Stimulated activated CD8-positive, alpha-beta memory T cell treated with anti-CD3 and anti-CD28 coated beads, Interleukin-7, amount 100 ng/mL, for 1 hour (primary cell): ENCODE results near the gene LIMK2.
"Not testable (repeated sequence)": the region's sequence is repeated elsewhere in the genome, so short reads cannot be mapped to it uniquely, and the experiment has no call there.

ENCODE experiments used
- DNase-seq, 2 donors: peaks; one replicate each; pipeline ENCODE4 v3.0.0-alpha.2; 2020; ENCODE audit warnings: low read depth in 2 of 2

LIMK2 gene

DNA sequence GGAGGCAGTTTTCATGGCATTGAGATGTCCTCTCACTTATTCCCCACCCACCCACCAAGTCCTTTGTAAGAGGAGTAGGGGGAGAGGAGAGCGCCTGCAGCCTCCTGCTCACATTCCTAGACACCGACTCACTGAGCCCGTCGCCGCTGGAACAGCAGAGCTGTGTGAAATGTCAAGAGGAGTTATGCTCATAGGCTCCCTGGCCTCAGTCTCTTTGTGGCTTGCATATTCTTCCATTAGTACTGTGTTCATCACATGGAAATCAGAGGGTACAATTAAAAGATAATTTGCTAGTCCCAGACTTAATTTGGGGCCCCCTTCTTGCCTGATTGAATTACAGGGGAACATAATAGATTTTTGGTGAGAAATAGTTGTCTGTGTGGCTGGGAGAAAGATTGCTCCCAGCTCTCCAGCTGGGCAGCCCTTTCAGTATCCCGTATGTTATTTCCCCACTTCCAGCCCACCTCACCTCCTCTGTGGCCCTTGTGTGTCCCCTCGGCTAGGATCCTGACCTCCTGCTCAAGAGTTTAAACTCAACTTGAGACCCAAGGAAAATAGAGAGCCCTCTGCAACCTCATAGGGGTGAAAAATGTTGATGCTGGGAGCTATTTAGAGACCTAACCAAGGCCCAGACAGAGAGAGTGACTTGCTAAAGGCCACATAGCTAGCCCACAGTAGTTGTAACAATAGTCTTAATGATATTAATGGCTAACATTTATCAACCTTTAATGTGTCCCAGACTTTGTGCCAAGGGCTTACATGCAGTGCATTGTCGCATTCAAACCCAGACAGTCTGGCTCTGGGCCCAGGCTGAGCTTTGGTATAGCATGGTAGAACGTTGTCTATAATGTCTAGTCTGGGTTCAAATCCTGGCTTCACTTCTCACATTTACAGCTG lies 32.2 kb downstream of the LIMK2 start:
- DNase-seq, result no peak

DNA sequence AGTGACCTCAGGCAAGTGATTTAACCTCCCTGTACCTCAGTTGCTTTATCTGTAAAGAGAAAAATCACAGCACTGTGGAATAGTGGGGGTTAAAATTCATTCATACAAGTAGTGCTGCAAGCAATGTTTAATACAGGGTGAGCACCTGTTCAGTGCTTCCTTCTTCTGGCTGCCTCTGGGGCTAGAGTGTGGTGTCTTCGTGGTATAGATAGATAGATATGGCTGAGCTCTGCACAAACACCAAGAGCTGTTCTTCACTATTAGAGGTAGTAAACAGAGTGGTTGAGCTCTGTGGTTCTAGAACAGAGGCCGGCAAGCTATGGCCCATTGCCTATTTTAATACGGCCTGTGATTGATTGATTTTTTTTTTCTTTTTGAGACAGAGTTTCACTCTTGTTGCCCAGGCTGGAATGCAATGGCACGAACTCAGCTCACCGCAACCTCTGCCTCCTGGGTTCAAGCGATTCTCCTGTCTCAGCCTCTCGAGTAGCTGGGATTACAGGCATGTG lies 32.9 kb downstream of the LIMK2 start:
- DNase-seq, result no peak

DNA sequence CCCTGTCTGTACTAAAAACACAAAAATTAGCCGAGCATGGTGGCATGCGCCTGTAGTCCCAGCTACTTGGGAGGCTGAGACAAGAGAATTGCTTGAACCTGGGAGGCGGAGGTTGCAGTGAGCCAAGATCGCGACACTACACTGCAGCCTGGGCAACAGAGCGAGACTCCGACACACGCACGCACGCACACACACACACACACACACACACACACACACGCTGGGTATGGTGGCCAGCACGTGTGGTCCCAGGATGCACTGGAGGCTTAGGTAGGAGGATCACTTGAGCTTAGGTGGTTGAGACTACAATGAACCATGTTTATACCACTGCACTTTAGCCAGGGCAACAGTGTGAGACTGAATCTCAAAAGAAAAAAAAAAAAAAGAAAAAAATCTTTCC lies 33.9 kb downstream of the LIMK2 start:
- not testable (repeated sequence) for DNase-seq

DNA sequence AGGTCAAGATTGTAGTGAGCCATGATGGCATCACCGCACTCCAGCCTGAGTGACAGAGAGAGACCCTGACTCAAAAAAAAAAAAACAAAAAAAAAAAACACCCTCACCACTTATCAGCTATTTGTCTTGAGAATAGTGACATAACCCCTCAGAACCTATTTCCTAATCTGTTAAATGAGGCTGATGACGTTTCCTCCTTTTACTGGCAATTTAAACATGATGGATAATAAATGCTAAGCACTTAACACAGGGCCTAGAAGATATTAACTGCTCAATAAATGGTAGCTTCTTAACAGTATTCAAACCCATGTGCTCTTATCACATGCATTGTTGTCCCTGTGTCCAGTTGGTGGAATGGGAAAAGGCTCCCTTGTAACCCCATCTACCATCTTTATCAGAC lies 34.6 kb downstream of the LIMK2 start:
- no peak for DNase-seq

DNA sequence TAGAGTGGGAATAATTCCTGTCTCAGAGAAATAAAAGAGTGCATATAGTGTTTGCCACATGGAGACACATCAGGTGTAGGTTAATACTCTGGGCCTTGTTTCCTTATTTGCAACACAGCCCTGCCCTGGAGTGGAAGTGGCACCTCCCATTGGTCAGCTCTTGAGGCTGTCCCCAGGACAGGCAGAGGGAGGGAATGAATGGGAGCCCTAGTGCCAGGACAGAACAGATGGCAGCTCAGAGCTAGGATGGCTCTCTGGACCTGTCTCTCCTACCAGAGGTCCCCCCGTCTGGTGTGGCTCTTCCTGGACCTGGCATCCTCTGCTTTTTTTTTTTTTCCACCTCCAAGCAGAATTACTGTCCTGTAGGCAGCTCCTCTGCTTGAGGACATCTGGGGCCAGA lies 35.6 kb downstream of the LIMK2 start:
- DNase-seq, result no peak

DNA sequence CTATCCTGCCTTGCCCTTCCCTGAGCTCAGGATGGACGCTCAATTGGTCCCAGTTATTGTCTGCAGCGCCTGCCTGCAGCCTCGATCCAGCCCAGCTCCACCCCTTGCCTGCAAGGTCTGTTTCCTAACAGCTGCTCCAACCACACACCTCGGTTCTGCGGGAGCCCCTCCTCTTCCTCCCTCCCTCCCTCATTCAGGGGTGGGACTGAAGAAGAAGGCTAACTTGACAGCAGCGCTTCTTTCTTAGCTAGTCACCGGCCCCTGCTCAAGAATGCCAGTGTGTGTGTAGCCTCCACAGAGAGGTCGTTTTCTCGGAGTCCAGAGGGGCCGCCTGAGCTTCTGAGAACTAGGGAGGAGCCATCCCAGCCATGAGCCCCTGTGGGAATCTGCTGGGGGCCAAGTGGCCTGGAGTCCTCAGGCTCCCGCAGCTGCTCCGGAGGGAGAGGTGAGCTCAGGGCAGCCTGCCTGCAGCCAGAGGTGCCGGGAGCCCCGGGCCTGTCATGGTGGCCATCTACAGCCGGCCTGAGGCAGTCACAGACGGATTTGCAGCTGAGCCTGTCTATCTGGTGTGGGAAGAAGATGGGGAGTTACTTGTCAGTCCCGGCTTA lies 36.1 kb downstream of the LIMK2 start:
- peak in 1 of 2 donors; percentile 38 for DNase-seq

DNA sequence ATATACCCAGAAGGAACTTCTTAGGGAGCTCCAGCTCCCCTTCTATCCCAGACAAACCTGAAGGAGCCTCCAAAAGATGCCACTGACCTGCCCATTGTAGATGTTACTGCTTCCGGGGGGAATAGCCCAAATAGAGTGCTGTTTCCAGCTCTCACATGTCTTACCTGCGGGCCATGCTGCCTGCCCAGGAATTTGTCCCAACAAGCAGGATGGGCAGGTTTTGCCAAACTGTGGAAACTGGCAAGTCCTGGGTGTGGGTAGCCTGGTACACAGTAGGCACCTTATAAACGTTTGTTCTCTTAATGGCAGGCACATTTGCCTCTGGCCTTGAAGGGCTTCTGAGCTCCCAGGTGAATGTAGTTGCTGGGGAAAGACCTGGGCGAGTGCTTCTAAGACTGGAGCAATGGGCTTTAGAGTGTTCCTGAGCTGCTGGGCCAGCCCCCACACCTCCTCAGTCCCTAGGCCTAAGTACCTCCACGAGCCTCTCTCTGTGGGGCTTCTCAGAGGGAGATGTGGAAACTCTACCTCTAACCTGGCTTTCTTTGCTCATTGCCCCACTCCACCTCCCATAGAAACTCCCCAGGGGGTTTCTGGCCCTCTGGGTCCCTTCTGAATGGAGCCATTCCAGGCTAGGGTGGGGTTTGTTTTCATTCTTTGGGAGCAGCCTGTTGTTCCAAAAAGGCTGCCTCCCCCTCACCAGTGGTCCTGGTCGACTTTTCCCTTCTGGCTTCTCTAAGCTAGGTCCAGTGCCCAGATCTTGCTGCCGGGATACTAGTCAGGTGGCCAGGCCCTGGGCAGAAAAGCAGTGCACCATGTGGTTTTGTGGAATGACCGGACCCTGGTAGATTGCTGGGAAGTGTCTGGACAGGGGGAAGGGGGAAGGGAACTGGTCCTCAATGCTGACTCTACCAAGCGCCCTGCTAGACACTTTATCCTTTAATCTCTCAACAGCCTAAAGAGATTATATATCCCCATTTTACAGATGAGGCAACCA lies 37.2 kb downstream of the LIMK2 start:
- no peak for DNase-seq

DNA sequence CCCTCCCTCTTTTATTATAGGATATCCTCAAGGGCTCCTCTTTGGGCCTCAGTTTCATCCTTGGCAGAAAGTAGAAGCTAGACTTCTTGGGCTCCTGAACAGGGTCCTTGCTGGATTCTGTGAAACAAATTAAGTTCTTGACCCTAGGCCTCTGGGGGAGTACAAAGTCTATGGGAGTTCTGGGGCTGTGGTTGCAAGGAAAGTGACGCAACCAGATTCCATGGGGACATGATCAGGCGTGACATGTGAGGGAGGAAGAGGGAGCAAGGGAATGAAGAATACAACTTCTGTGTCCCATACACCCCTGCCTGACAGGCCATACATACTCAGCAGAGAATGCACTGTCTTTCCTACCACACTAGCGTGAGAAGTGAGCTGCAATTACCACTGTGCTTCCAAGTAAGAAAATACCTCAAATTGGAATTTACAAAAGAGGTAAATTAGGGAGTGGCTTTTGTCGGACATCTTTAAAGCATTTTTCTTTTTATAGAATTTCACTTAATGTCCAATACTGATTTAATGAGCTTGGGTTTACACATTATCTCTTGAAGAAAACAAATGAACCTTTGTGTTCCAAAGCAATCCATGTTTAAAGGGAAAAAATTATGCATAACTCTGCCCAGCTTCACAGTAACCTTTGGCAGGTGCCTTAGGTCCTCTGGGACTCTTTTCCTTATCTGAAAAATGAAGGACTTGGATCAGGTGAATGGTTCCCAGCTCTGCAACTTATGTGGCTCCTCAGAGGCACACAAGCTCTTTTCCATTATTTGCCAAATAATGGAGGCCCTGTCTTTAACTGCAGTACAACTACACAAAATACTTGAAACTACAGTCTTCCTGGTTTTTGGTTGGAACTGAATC lies 38.9 kb downstream of the LIMK2 start:
- DNase-seq, result no peak

DNA sequence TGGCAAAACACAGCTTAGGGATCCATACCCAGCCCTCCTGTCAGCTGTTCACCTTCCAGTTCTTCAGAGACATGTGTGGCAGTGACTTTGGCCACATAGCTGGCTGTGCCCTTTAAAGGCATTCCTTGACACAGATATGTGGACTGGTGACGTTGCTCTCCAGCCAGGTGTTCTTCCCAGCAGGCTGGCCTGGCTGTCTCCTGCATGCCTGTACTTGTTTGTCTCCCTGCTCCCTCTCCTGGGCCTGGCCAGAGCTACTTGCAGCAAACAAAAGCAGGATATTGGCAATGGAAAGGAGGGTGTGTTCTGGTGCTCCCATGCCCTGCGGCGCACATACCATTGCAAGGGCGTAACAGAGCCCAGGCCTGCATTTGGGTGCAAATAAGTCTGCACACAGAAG lies 41.9 kb downstream of the LIMK2 start:
- DNase-seq, result no peak

DNA sequence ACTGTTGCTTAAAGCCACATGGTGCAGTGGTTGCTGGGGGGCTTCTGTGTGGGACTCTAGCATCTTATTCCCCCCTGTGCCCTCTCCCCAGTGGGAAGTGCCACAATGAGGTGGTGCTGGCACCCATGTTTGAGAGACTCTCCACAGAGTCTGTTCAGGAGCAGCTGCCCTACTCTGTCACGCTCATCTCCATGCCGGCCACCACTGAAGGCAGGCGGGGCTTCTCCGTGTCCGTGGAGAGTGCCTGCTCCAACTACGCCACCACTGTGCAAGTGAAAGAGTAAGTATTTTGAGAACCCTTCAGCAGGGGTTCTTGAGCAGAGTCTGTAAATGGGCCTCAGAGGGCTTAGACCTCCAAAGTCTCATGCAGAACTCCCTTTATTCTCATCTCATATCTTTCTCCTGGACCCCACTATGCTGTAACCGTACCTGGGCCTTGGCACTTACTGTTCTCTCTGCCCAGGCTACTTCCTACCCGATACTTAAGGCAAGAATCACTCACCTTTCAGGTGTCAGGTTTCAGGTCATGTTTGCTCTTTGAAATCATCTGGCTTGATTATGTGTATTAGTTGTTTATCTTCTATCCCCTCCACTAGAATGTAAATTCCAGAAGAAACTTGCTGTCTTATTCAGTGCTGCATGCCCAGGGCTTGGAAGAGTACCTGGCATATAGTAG lies 47.8 kb downstream of the LIMK2 start:
- no peak for DNase-seq

DNA sequence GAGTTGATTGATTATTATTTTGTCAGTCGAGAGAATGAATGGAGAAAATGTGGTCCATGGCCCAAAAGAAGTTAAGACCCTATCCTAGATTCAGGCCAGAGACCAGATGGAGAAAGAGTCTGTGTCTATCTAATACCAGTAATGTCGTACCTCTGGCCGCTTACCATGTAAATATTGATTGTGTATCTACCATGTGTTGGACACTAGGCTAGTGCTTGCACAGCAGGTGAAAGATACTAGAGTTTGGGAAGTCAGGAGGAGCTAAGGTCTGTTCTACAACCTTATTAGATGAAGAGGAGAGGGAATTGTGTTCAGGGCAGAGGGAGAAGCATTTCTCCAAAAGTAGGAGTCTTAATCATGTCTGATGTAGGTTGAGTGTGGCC lies 48.4 kb downstream of the LIMK2 start:
- DNase-seq, result no peak

DNA sequence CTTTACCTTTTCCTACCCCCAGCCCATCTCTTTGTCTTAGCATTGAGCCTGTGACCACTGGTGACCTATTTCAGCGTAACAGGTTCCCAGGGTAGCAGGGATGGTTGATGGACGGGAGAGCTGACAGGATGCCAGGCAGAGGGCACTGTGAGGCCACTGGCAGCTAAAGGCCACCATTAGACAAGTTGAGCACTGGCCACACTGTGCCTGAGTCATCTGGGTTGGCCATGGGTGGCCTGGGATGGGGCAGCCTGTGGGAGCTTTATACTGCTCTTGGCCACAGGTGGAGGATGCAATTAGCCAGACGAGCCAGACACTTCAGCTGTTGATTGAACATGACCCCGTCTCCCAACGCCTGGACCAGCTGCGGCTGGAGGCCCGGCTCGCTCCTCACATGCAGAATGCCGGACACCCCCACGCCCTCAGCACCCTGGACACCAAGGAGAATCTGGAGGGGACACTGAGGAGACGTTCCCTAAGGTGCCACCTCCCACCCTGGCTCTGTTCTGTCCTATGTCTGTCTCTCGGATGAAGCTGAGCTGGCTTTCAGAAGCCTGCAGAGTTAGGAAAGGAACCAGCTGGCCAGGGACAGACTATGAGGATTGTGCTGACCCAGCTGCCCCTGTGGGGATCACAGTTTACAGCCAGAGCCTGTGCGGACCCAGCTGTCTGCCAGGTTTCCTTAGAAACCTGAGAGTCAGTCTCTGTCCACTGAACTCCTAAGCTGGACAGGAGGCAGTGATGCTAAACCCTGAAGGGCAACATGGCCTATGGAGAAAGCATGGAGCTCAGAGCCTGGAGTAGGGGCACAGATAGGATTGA lies 50.4 kb downstream of the LIMK2 start:
- no peak for DNase-seq

DNA sequence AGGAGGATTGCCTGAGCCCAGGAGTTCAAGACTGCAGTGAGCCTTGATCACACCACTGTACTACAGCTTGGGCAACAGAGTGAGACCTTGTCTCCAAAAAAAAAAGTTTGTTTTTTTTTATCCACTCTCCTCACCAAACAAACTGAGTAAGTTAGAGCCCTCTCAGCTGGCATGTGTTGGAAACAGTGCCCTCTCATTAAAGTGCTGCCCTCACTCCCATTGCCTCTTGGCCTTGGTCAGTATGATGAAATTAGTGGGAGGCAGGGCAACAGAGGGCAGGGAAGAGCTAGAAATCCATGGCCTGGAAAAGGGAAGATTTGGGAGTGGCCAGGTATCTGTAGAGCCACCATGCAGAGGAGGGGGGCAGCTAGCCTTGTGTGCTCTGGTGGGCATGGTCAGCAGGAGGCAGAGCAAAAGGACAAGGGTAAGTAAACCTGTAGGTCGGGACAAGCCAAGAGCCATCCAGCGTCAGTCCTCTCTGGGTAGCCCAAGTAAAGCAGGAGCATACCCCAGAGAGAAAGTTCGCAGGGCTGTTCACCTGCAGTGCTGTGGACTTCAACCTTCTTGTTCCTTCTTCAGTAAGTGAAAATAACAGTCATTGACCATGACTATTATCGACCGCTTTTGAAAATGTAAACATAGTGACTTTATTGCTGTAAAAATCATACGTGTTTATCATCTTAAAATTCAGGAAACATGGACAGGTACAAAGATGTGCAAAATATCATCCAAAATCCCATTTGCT lies 52.0 kb downstream of the LIMK2 start:
- no peak for DNase-seq

DNA sequence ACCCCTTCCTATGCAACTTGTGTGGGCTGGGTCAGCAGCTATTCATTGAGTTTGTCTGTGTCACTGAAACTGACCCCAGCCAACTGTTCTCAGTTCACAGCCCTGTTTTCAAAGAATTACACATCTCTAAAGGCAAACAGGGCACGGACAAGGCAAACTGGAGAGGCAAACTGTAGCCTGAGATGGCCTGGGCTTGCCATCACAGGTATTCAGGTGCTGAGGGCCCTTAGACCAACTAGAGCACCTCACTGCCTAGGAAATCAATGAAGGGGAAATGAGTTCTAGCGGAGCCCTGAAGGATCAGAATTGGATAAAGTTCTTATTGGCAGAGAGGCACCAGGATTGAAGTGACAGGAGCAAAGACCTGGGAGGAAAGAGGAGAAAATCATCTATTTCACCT lies 56.2 kb downstream of the LIMK2 start:
- no peak for DNase-seq

DNA sequence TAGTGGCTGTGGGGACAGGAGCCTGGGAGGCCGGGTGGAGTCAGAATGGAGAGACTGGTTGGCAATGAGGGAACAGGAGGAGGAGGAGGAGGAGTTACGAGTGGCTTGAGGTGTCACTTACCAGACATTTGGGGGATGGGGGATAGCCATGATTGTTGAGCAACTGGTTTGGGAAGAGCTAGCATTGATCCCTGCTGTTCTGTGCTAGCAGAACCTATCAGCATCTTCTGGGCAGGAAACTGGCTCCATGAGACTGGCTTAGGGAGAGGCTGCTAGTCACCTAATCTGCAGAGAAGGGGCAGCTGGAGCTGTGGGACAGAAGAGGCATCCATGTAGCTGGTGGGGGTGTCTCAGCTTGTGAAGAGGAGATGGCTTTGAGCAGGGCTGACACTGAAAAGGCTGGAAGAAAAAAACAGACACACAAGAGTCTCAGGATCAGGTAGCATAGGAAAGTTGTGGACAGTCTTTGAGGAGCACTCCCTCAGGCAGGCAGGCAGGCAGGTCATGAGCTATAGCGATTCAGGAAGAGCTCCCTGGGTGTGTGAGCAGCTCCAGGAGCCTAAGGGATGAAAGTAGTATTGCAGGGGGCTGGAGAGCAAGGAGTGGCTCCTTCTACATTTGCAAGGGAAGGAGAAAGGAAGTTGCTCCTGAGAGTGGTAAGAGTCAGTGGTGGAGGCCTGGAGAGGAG lies 57.9 kb downstream of the LIMK2 start:
- DNase-seq, result no peak

DNA sequence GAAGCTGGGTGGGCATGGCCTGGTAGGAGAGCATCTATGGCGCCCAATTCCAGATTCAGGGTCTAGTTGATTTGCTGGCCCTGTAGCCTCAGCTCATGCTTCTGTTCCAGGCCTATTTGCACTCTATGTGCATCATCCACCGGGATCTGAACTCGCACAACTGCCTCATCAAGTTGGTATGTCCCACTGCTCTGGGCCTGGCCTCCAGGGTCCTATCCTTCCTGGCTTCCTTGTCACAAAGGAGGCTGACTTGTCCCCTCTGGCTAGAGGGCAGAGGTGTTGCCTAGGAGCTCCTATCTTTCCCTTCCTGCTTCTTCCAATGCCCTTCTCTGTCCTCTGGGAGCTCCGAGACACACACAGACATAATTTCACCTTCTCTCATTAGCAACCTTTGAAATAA lies 58.9 kb downstream of the LIMK2 start:
- DNase-seq, result no peak

DNA sequence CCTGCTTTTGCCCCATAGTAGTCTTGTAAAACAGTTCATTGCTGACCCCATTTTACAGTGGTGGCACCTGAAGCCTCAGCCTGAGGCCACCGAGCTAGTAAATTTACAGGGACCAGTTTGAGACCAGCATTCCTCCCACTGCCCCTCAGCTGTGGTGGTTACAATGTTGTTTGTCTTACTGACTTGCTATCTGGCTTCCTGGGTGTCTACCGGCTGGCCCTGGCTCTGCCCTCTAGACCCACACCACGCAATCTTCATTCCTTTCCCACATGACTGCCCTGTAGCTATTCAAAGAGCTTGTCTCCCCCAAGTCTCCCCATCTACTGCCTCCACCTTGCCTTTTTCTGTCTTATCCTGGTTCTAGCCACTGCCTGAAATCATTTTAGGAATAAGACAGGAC lies 59.4 kb downstream of the LIMK2 start:
- no peak for DNase-seq
